ENCODE results near the gene RASEF. TPM values are rescaled to one million over a fixed set of nuclear protein-coding genes. Genes with fewer than 3 reads are reported as not detected.

Gene RASEF
- total and polyA plus RNA-seq, 10 of the 15 experiments (the other 5 are each of a cell fraction or from before 2014, with no cell fraction given) = under 0.01 to 0.04 (median 0.01) TPM; not detected in 7

DNA sequence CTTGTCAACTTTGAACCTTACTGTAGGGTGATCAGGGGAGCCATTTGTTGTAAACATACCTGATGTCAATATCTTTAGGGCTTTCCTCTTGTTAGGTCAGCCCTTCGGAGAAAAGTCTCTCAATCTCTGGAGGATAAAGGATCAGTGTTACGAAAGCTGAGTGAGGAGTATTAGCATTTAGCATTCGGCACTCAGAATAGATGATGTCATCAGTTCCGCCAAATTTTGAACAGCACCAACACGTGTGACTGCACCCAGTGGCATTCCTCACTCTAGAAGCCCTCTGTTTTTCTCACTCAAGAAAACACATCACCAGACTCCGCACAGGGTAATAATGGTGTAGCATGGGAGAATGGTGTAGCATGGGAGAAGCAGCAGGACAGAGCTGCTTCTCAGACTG lies 87.8 kb downstream of the RASEF start (continued):
- no peak for TF ChIP-seq MYC (IDR thresholded peaks at IDR 0.05; ENCODE audit: insufficient read depth, insufficient read length, insufficient replicate concordance, low read length, severe bottlenecking)
- TF ChIP-seq EP300 (IDR thresholded peaks at IDR 0.05; ENCODE audit: borderline replicate concordance in 1 of 2, control insufficient read depth in 1 of 2, low read depth in 2 of 2, low read length in 2 of 2) = no peak
- no peak for TF ChIP-seq NRF1 (conservative IDR thresholded peaks at IDR 0.05; ENCODE audit: low read depth, low read length)
- no peak for TF ChIP-seq RELB (IDR thresholded peaks at IDR 0.05; ENCODE audit: low read depth)
- TF ChIP-seq KDM1A (IDR thresholded peaks at IDR 0.05; ENCODE audit: borderline replicate concordance) = no peak

DNA sequence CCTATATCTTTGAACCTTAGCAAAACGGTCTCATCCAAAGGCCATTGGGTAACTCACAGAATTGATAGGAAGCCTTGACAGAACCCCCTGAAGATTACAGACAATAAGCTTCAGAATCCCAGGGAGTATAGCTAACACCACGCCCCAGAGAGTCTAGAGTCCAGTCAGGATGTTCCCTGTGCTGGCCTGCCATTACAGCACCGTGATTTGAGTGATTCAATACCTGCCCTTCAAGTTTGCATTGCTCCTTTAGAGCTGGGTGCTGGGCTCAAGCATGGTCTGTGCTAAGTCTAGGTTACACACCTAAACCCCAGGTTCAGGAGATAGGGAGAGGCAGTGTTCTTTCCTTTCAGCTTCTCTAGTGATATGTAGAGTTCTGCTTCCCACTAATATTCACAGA lies 90.5 kb downstream of the RASEF start:
- H3K36me3 ChIP-seq (ENCODE audit: control insufficient read depth in 2 of 2, insufficient read depth in 2 of 2, low read length in 1 of 2) = no peaks in the 10 kb centered on the region
- H3K4me1 ChIP-seq (ENCODE audit: control insufficient read depth, insufficient read depth, low read length) = no peaks in the 10 kb centered on the region
- DNase-seq (ENCODE audit: low read depth, low spot score) (no peak), ATAC-seq (no peak), FAIRE-seq (no peak)
- BruUV-seq (replicated peaks) = no TSS peak
- no peak overlapping the region for H3K27ac ChIP-seq (ENCODE audit: control insufficient read depth, insufficient read depth)
- intact Hi-C loops (cut with micrococcal nuclease; ENCODE audit: unreplicated experiment) = no loop called here
- SMC1A ChIA-PET (ENCODE audit: uncharacterized antibody, unreplicated experiment) = no interaction called here
- CTCF ChIA-PET = no interaction called here
- no peaks in the 10 kb centered on the region for H3K27me3 ChIP-seq (replicated peaks in 1 of 2; ENCODE audit: control insufficient read depth in 2 of 2, insufficient read depth in 2 of 2, low read length in 1 of 2)
- no peaks in the 10 kb centered on the region for H3K79me2 ChIP-seq (ENCODE audit: control insufficient read depth, insufficient read depth, low read length)
- H3K4me2 ChIP-seq (ENCODE audit: control insufficient read depth, insufficient read depth) = no peak overlapping the region
- WGBS (ENCODE audit: insufficient coverage, insufficient replicate concordance, low lambda C conversion rate, missing lambda C conversion rate) = 0% methylated on average over 3 of the region's 3 CpGs
- no peak for TF ChIP-seq ZNF622 (IDR thresholded peaks at IDR 0.05)
- H4K20me1 ChIP-seq (ENCODE audit: control insufficient read depth, insufficient read depth) = no peaks in the 10 kb centered on the region
- H2AFZ ChIP-seq (ENCODE audit: control insufficient read depth, low read depth, low read length) = no peak overlapping the region
- H3K9me3 ChIP-seq (replicated peaks; ENCODE audit: control insufficient read depth, insufficient read depth, low read length) = no peaks in the 10 kb centered on the region
- no peak overlapping the region for H3K9ac ChIP-seq (ENCODE audit: control insufficient read depth, insufficient read depth, low read length)
- in situ Hi-C loops (cut with MboI) = no loop called here
- RAD21 ChIA-PET (ENCODE audit: unreplicated experiment) = no interaction called here
- POLR2A ChIA-PET = no interaction called here
- H3K4me3 ChIP-seq = no peak overlapping the region
